HepG2 (cell line): ENCODE measurements around the gene AFTPH. TPM values are rescaled to one million over a fixed set of nuclear protein-coding genes. Genes with fewer than 3 reads are reported as not detected.
"Not testable (repeated sequence)": the region's sequence is repeated elsewhere in the genome, so short reads cannot be mapped to it uniquely, and the experiment has no call there.

Experiments
- ATAC-seq: fragments of 200-7000 bp; cut with Tn5 transposase; 3 replicates; pipeline ENCODE4 v1.9.1; 2020; ENCODE audit warnings: mild to moderate bottlenecking, moderate library complexity
- BruUV-seq: library from RNA; stranded (reverse); fragments of 400-500 nt; replicated peaks from 2 replicates; lab custom pipeline; 2021; lab: Mats Ljungman, UMichigan
- CTCF ChIA-PET: fragments of 300-600 bp; formaldehyde crosslinking; extraction: SDS; loops from one replicate; lab custom pipeline; 2021; ENCODE audit warnings: low total read pairs, inconsistent platforms, low intra/inter-chr PET ratio; lab: Yijun Ruan, JAX
- POLR2A ChIA-PET: fragments of 350-600 bp; sonication (Branson Sonifier 250); formaldehyde crosslinking; loops from one replicate; lab custom pipeline; 2020; ENCODE audit warnings: antibody characterized with exemption, inconsistent platforms; lab: Yijun Ruan, JAX
- DNase-seq: peaks from one replicate; pipeline ENCODE4 v3.0.0-alpha.2; 2015; ENCODE audit warnings: low spot score
- FAIRE-seq: peaks from 3 replicates; lab custom pipeline; 2011; peaks lifted over from hg19 to GRCh38; lab: Jason Lieb, UNC
- H2AFZ ChIP-seq: one replicate; pipeline ENCODE4 v1.6.1; 2011; ENCODE audit warnings: low read length, inconsistent platforms
- H3K27ac ChIP-seq: fragments of 300-600 bp; 3 replicates; pipeline ENCODE4 v1.8.0; 2011; ENCODE audit warnings: mixed run types, mild to moderate bottlenecking, mixed read lengths, low read length, inconsistent platforms; ENCODE audit not compliant: insufficient read depth; ENCODE audit errors: extremely low read length
- H3K27me3 ChIP-seq, 2 experiments: fragments of 200-600 bp in 1 of 2; 2 replicates in 1 of 2; 3 replicates in 1 of 2; pipeline versions ENCODE4 v1.6.0 to v1.8.0; 2011; ENCODE audit warnings: low read length in 2 of 2, mild to moderate bottlenecking in 2 of 2, moderate library complexity in 2 of 2, inconsistent platforms in 1 of 2; ENCODE audit not compliant: insufficient read depth in 2 of 2, control insufficient read depth in 1 of 2
- H3K36me3 ChIP-seq, 2 experiments: fragments of 200-600 bp in 1 of 2; replicated peaks in 1 of 2; 2 replicates in 1 of 2; 3 replicates in 1 of 2; pipeline versions ENCODE4 v1.5.1 to v1.8.0; 2011; ENCODE audit warnings: low read length in 2 of 2, inconsistent platforms in 1 of 2; ENCODE audit not compliant: insufficient read depth in 2 of 2, control insufficient read depth in 1 of 2
- H3K4me1 ChIP-seq: 2 replicates; pipeline ENCODE4 v1.5.1; 2012; ENCODE audit warnings: low read length, inconsistent platforms; ENCODE audit not compliant: insufficient read depth
- H3K4me2 ChIP-seq: 2 replicates; pipeline ENCODE4 v1.6.0; 2011; ENCODE audit warnings: low read depth, low read length, inconsistent platforms
- H3K4me3 ChIP-seq, 3 experiments: fragments of 200-600 bp in 1 of 3; sonication (generic), shearing (Covaris generic) in 1 of 3; replicated peaks in 1 of 3; 2 replicates each; pipeline ENCODE4 v1.5.1; 2011 to 2016; ENCODE audit warnings: low read length in 3 of 3, inconsistent platforms in 2 of 3, low read depth in 2 of 3, mild to moderate bottlenecking in 2 of 3, control low read depth in 1 of 3, mixed read lengths in 1 of 3; ENCODE audit not compliant: insufficient read depth in 1 of 3
- H3K79me2 ChIP-seq: one replicate; pipeline ENCODE4 v1.6.1; 2011; ENCODE audit warnings: low read length, inconsistent platforms; ENCODE audit not compliant: insufficient read depth
- H3K9ac ChIP-seq: 2 replicates; pipeline ENCODE4 v1.6.0; 2011; ENCODE audit warnings: mild to moderate bottlenecking, low read depth, low read length, inconsistent platforms; ENCODE audit not compliant: insufficient read depth
- H3K9me3 ChIP-seq: 2 replicates; pipeline ENCODE4 v1.5.1; 2012; ENCODE audit warnings: mild to moderate bottlenecking, low read length
- H4K20me1 ChIP-seq: 2 replicates; pipeline ENCODE4 v1.6.0; 2011; ENCODE audit warnings: inconsistent platforms, mild to moderate bottlenecking, low read length, moderate library complexity; ENCODE audit not compliant: insufficient read depth
- SMAD1 ChIP-seq: sonication (generic); formaldehyde crosslinking; IDR thresholded peaks from 2 replicates; pipeline ENCODE4 v1.4.0; 2020; ENCODE audit warnings: missing genetic modification reagents, low read depth, mild to moderate bottlenecking, borderline replicate concordance
- ZMYM3 ChIP-seq: sonication (generic); formaldehyde crosslinking; IDR thresholded peaks from 2 replicates; pipeline ENCODE4 v1.5.1; 2020; ENCODE audit warnings: mild to moderate bottlenecking, missing genetic modification reagents
- ZNF382 ChIP-seq: sonication (generic); formaldehyde crosslinking; IDR thresholded peaks from 2 replicates; pipeline ENCODE4 v1.5.0; 2020; ENCODE audit warnings: missing genetic modification reagents, mild to moderate bottlenecking, borderline replicate concordance
- WGBS: methylation state at CpG from one replicate; pipeline ENCODE4 v1.1.6; 2017; ENCODE audit warnings: low lambda C conversion rate; 5-methylcytosine and 5-hydroxymethylcytosine counted together
- in situ Hi-C: cut with HindIII; loops from 2 replicates; pipeline ENCODE4 v1.10.0; 2017; ENCODE audit warnings: low pct_unique_long_range_greater_than_20kb; ENCODE audit not compliant: extremely low pct_ligation_motif_present
- intact Hi-C: fragments of 100-400 bp; cut with micrococcal nuclease; formaldehyde crosslinking; loops from one replicate; pipeline ENCODE4 v1.10.0; 2022; ENCODE audit not compliant: unreplicated experiment
- polyA plus RNA-seq, 8 experiments: library from polyadenylated mRNA; depleted of rRNA in 3 of 8; stranded (reverse) in 7 of 8; unstranded in 1 of 8; fragments of >200 nt; fragmentation: Illumina TruSeq in 4 of 8; extraction: Trizol in 4 of 8; gene quantifications; 2 replicates each; pipeline versions ENCODE4 v1.2.1 to v1.2.3, GENCODE V29; 2011 to 2016; ENCODE audit warnings: low read depth in 4 of 8, missing spikeins in 1 of 8, mixed read lengths in 1 of 8; ENCODE audit not compliant: insufficient read depth in 1 of 8
- total RNA-seq, 5 experiments: library from RNA; depleted of rRNA; stranded (reverse); fragments of >200 nt; fragmentation: Illumina TruSeq; extraction: Trizol; gene quantifications; 2 replicates each; pipeline ENCODE4 v1.2.3, GENCODE V29; 2016; ENCODE audit warnings: low read depth in 1 of 5

The AFTPH gene
- total and polyA plus RNA-seq, 2 of the 13 experiments (the other 11 are each of a cell fraction or from before 2014, with no cell fraction given): 27.5 to 36.8 TPM

GRCh38 chr2:64530946-64531345, 6.8 kb downstream of the AFTPH start:
- H3K4me1 ChIP-seq: peaks cover 62% of the 10 kb centered on the region
- 100% methylated on average over 2 of the region's 2 CpGs for WGBS
- H3K4me3 ChIP-seq, BruUV-seq, POLR2A ChIA-PET, H3K9ac ChIP-seq, DNase-seq, H3K27ac ChIP-seq, CTCF ChIA-PET, H3K36me3 ChIP-seq, ATAC-seq, in situ Hi-C loops, H2AFZ ChIP-seq, intact Hi-C loops, H3K4me2 ChIP-seq, FAIRE-seq, H4K20me1 ChIP-seq, H3K27me3 ChIP-seq, H3K9me3 ChIP-seq: not testable (repeated sequence)
- peaks cover 96% of the 10 kb centered on the region for H3K79me2 ChIP-seq

- Histone ChIP-seq H3K79me2 (peaks cover 95% of the 10 kb centered on the region), H3K4me1 (peaks cover 52% of the 10 kb centered on the region), H2AFZ (no peak overlapping the region), H3K27me3 (no peaks in the 10 kb centered on the region), H4K20me1 (0 out of 2 replicates have a peak, but pooled peaks cover 7% of the 10 kb centered on the region), H3K4me3 (no peak overlapping the region), H3K9ac (no peak overlapping the region), H3K4me2 (no peak overlapping the region), H3K36me3 (peaks cover 2 to 4% of the 10 kb centered on the region in 2 experiments; a peak in 2 of 5 replicates), H3K9me3 (no peaks in the 10 kb centered on the region), H3K27ac (no peak overlapping the region)
- BruUV-seq: no TSS peak
- ATAC-seq (no peak), DNase-seq (no peak), FAIRE-seq (no peak)
- in situ Hi-C loops: no loop called here
- CTCF ChIA-PET: no interaction called here
- intact Hi-C loops: no loop called here
- POLR2A ChIA-PET: interaction anchor here (1.4 kb wide), 1 partner anchor 9 kb away, joined by 4 read pairs; no protein-coding TSS in a partner anchor
- TF ChIP-seq ZMYM3 (CRISPR knock-in tag): peak; percentile 37; the same call in 1 of the 2 replicates
- no peak for TF ChIP-seq SMAD1 (CRISPR knock-in tag)
- TF ChIP-seq ZNF382 (CRISPR knock-in tag): no peak
Observed at GRCh38 chr2:64532030-64532429, 7.9 kb downstream of the AFTPH start.
